Esophagus muscularis mucosa (tissue), 4 donors: ENCODE measurements around the gene BMAL2.

Experiments used
- EP300 ChIP-seq: sonication (generic); formaldehyde crosslinking; IDR thresholded peaks from one replicate; pipeline ENCODE4 v1.6.1; 2017; ENCODE audit warnings: antibody characterized with exemption
- POLR2A ChIP-seq: fragments of 450-650 bp; IDR thresholded peaks from one replicate; pipeline ENCODE4 v1.6.1; 2017; ENCODE audit warnings: antibody characterized with exemption, moderate library complexity, mild to moderate bottlenecking, low read depth
- TF ChIP-seq, protein P1 (sequence below), 3 experiments: fragments of 200-600 bp in 2 of 3; fragments of 450-650 bp in 1 of 3; sonication (generic) in 2 of 3; IDR thresholded peaks; one replicate each; pipeline ENCODE4 v1.5.1; 2017 to 2019; ENCODE audit warnings: antibody characterized with exemption in 3 of 3, mild to moderate bottlenecking in 2 of 3, moderate library complexity in 1 of 3

DNA sequence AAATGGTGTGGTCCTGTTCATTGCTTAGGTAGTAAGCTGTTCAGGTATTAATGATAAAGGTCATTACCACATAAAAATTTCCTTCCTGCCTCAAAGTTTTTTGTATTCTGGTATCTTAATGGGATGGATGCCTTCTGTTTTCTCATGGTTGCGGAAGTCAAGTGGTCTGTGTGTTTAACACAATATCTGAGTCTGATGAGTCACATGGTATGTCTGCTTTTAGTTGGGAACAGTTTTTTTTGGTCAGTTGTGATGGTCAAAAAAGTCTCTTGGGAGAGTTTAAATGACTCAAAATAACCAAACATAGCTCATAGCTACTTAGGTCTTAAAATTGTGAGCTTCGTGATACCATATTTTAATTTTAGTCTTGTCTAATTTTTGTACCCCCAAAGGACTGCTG, 47.9 kb upstream of the BMAL2 start:
- no peak for TF ChIP-seq EP300
- TF ChIP-seq, protein P1, sequence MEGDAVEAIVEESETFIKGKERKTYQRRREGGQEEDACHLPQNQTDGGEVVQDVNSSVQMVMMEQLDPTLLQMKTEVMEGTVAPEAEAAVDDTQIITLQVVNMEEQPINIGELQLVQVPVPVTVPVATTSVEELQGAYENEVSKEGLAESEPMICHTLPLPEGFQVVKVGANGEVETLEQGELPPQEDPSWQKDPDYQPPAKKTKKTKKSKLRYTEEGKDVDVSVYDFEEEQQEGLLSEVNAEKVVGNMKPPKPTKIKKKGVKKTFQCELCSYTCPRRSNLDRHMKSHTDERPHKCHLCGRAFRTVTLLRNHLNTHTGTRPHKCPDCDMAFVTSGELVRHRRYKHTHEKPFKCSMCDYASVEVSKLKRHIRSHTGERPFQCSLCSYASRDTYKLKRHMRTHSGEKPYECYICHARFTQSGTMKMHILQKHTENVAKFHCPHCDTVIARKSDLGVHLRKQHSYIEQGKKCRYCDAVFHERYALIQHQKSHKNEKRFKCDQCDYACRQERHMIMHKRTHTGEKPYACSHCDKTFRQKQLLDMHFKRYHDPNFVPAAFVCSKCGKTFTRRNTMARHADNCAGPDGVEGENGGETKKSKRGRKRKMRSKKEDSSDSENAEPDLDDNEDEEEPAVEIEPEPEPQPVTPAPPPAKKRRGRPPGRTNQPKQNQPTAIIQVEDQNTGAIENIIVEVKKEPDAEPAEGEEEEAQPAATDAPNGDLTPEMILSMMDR (IDR thresholded peaks at IDR 0.05): no peak
- no peak for TF ChIP-seq POLR2A
